GM18867 (cell line): ENCODE results near the gene TNNT3.
"Not testable (repeated sequence)": the region's sequence is repeated elsewhere in the genome, so short reads cannot be mapped to it uniquely, and the experiment has no call there.

Source experiments
- ATAC-seq: cut with Tn5 transposase; IDR thresholded peaks from one replicate; pipeline ENCODE4 v1.9.1; 2021; ENCODE audit warnings: mild to moderate bottlenecking, moderate library complexity; ENCODE audit not compliant: unreplicated experiment

The TNNT3 gene

GRCh38 chr11:1919391-1920127, at the start of gene TNNT3:
TNNT3 (plus strand) TSS chr11:1919703; CDS start chr11:1922875, 3,172 bp downstream.
- no peak for ATAC-seq

- ATAC-seq: no peak
These were observed 49.2 kb upstream of the TNNT3 start for GRCh38 chr11:1870326-1870696.

GRCh38 chr11:1870721-1871466, 48.6 kb upstream of the TNNT3 start:
- no peak for ATAC-seq

GRCh38 chr11:1871531-1871930, 48.0 kb upstream of the TNNT3 start:
- ATAC-seq: no peak

GRCh38 chr11:1872267-1872985, 47.1 kb upstream of the TNNT3 start:
- ATAC-seq: no peak

GRCh38 chr11:1873048-1873812, 46.3 kb upstream of the TNNT3 start:
- no peak for ATAC-seq

- ATAC-seq: not testable (repeated sequence)
These were observed 45.7 kb upstream of the TNNT3 start for GRCh38 chr11:1873813-1874150.

GRCh38 chr11:1874441-1875092, 44.9 kb upstream of the TNNT3 start:
- ATAC-seq: not testable (repeated sequence)

GRCh38 chr11:1875093-1875850, 44.2 kb upstream of the TNNT3 start:
- no peak for ATAC-seq

- ATAC-seq: not testable (repeated sequence)
These were observed 43.6 kb upstream of the TNNT3 start for GRCh38 chr11:1875851-1876301.

GRCh38 chr11:1876361-1877063, 43.0 kb upstream of the TNNT3 start:
- no peak for ATAC-seq

- no peak for ATAC-seq
These were observed 42.0 kb upstream of the TNNT3 start for GRCh38 chr11:1877211-1878136.

- ATAC-seq: no peak
These were observed 41.1 kb upstream of the TNNT3 start for GRCh38 chr11:1878137-1879031.

- no peak for ATAC-seq
These were observed 40.1 kb upstream of the TNNT3 start for GRCh38 chr11:1879342-1879940.

GRCh38 chr11:1879941-1880720, 39.4 kb upstream of the TNNT3 start:
- no peak for ATAC-seq
